ENCODE results near the gene RNF41.

- no peak for TF ChIP-seq EZH2 (IDR thresholded peaks at IDR 0.05; ENCODE audit: borderline replicate concordance, low read depth, low read length, severe bottlenecking)
- TF ChIP-seq CTCF (IDR thresholded peaks at IDR 0.05; ENCODE audit: extremely low read depth in 1 of 2, insufficient read depth in 1 of 2, low read depth in 1 of 2, low read length in 2 of 2) = no peak
- TF ChIP-seq POLR2AphosphoS5 (IDR thresholded peaks at IDR 0.05; ENCODE audit: insufficient read depth, low read depth, low read length) = no peak
- no peak for TF ChIP-seq POLR2A (IDR thresholded peaks at IDR 0.05; ENCODE audit: low read depth, low read length)
Measured at GRCh38 chr12:56234746-56235436, 13.2 kb upstream of the RNF41 start.

Measured in endothelial cell of umbilical vein (primary cell).